GM23338 (cell line): Measurements from ENCODE around the gene TEX44. TPM values are rescaled to one million over a fixed set of nuclear protein-coding genes. Genes with fewer than 3 reads are reported as not detected.

ENCODE experiments used
- CTCF ChIP-seq, 2 experiments: fragments of 200-600 bp in 1 of 2; sonication (generic) in 1 of 2; conservative IDR thresholded peaks; 2 replicates each; pipeline versions ENCODE4 v1.5.1 to v1.6.1; 2016 to 2017; ENCODE audit warnings: antibody characterized with exemption in 2 of 2, low read depth in 2 of 2, mild to moderate bottlenecking in 2 of 2, moderate library complexity in 1 of 2
- EZH2phosphoT487 ChIP-seq: fragments of 200-600 bp; sonication (generic); IDR thresholded peaks from one replicate; pipeline ENCODE4 v1.8.1; 2018; ENCODE audit warnings: antibody characterized with exemption; ENCODE audit not compliant: unreplicated experiment
- JUNB ChIP-seq: IDR thresholded peaks from one replicate; pipeline ENCODE4 v1.6.1; 2016; ENCODE audit warnings: antibody characterized with exemption; ENCODE audit not compliant: unreplicated experiment
- NANOG ChIP-seq: IDR thresholded peaks from 2 replicates; pipeline ENCODE4 v1.6.1; 2016; ENCODE audit warnings: antibody characterized with exemption, borderline replicate concordance
- REST ChIP-seq: IDR thresholded peaks from one replicate; pipeline ENCODE4 v1.6.1; 2018; ENCODE audit warnings: antibody characterized with exemption; ENCODE audit not compliant: unreplicated experiment
- ZNF462 ChIP-seq: fragments of 250-450 bp; sonication (Bioruptor Pico); IDR thresholded peaks from 2 replicates; pipeline ENCODE4 v1.5.0; 2020; ENCODE audit warnings: mild to moderate bottlenecking, moderate library complexity
- polyA plus RNA-seq: library from polyadenylated mRNA; unstranded; fragments of >200 nt; fragmentation: Nextera tagmentation; extraction: Ambion mirVana; gene quantifications from 2 replicates; pipeline ENCODE4 v1.2.1, GENCODE V29; 2016
- total RNA-seq: library from RNA; depleted of rRNA; stranded (reverse); fragments of >200 nt; shearing (Covaris generic); gene quantifications from 2 replicates; pipeline ENCODE4 v1.2.3, GENCODE V29; 2014

Gene TEX44
- total and polyA plus RNA-seq, 2 experiments from 2014 or later: not detected

GRCh38 chr2:231549446-231550239 is 43.0 kb upstream of the TEX44 start (continued):
- TF ChIP-seq ZNF462 (CRISPR knock-in tag) (no peak), NANOG (no peak), JUNB (no peak), EZH2phosphoT487 (no peak), REST (no peak), CTCF (conservative IDR thresholded peaks at IDR 0.05; ENCODE audit: low read depth in 2 of 2) (no peak)
